Glutamatergic neuron (in vitro differentiated cells): ENCODE data around the gene CCDC154. TPM values are rescaled to one million over a fixed set of nuclear protein-coding genes. Genes with fewer than 3 reads are reported as not detected.

ENCODE experiments used
- DNase-seq: peaks from one replicate; pipeline ENCODE4 v3.0.0; 2022
- H3K27ac Mint-ChIP-seq: one replicate; pipeline ENCODE4 v1.8.0; 2020; ENCODE audit warnings: mild to moderate bottlenecking, mixed read lengths, inconsistent platforms; ENCODE audit not compliant: unreplicated experiment
- H3K27me3 Mint-ChIP-seq: one replicate; pipeline ENCODE4 v1.8.0; 2020; ENCODE audit warnings: mild to moderate bottlenecking, moderate library complexity, mixed read lengths, inconsistent platforms; ENCODE audit not compliant: unreplicated experiment
- H3K36me3 Mint-ChIP-seq: one replicate; pipeline ENCODE4 v1.8.0; 2020; ENCODE audit warnings: mild to moderate bottlenecking, mixed read lengths, inconsistent platforms; ENCODE audit not compliant: unreplicated experiment
- H3K4me1 Mint-ChIP-seq: one replicate; pipeline ENCODE4 v1.8.0; 2020; ENCODE audit warnings: mild to moderate bottlenecking, low read depth, mixed read lengths, inconsistent platforms; ENCODE audit not compliant: unreplicated experiment
- H3K4me3 Mint-ChIP-seq: one replicate; pipeline ENCODE4 v1.8.0; 2020; ENCODE audit warnings: mild to moderate bottlenecking, mixed read lengths, inconsistent platforms; ENCODE audit not compliant: unreplicated experiment
- H3K9me3 Mint-ChIP-seq: one replicate; pipeline ENCODE4 v1.8.0; 2020; ENCODE audit warnings: mild to moderate bottlenecking, moderate library complexity, mixed read lengths, inconsistent platforms; ENCODE audit not compliant: unreplicated experiment
- total RNA-seq: library from RNA; stranded (reverse); fragmentation: NEBNext Ultra II Directional; extraction: Animal tissue kit (Norgen Biotek cat#: 25700); gene quantifications from one replicate; pipeline ENCODE4 v1.2.1, GENCODE V29; 2021; ENCODE audit not compliant: unreplicated experiment
- TF ChIP-seq, protein P1 (sequence below): fragments of 200-600 bp; sonication (generic); IDR thresholded peaks from one replicate; pipeline ENCODE4 v1.5.0; 2021; ENCODE audit not compliant: partially characterized antibody, unreplicated experiment

The CCDC154 gene
- total RNA-seq, 1 donor from 2014 or later: 4.2 TPM

DNA sequence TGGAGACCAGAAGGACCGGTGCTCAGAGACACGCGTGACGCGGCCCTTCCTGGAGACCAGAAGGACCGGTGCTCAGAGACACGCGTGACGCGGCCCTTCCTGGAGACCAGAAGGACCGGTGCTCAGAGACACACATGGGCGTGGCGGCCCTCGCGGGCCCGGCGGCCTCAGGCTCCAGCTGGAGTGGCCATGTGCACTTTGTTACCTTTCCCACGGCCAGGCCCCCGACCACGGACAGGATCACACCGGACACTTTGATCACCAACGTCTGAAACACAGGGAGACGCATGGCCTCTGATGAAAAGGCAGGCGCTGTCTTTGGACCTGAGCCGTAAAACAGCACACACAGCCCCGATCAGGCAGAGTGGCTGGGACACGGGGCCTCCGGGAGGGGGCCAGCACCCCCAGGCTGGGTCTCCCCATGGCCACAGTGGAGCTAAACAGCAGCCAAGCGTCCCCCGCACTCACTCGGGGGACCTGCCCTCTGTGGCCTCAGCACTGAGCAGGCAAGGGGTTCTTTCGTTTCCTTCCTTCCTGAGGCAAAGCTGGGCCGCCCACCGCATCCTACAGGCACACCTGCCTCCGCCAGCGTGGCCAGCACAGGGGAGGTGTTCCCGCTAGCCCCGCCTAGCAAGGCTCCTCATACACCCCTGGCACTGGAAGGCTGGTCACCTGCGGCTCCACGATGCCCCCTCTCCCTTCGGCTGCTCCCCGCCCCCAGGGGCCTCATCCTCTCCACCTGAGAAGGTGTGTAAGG, 13.3 kb upstream of the CCDC154 start:
- H3K4me3 Mint-ChIP-seq: no peak overlapping the region
- no peaks in the 10 kb centered on the region for H3K4me1 Mint-ChIP-seq
- H3K9me3 Mint-ChIP-seq: no peaks in the 10 kb centered on the region
- DNase-seq: no peak
- H3K27ac Mint-ChIP-seq: no peak overlapping the region
- TF ChIP-seq, protein P1, sequence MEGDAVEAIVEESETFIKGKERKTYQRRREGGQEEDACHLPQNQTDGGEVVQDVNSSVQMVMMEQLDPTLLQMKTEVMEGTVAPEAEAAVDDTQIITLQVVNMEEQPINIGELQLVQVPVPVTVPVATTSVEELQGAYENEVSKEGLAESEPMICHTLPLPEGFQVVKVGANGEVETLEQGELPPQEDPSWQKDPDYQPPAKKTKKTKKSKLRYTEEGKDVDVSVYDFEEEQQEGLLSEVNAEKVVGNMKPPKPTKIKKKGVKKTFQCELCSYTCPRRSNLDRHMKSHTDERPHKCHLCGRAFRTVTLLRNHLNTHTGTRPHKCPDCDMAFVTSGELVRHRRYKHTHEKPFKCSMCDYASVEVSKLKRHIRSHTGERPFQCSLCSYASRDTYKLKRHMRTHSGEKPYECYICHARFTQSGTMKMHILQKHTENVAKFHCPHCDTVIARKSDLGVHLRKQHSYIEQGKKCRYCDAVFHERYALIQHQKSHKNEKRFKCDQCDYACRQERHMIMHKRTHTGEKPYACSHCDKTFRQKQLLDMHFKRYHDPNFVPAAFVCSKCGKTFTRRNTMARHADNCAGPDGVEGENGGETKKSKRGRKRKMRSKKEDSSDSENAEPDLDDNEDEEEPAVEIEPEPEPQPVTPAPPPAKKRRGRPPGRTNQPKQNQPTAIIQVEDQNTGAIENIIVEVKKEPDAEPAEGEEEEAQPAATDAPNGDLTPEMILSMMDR: no peak
- no peaks in the 10 kb centered on the region for H3K36me3 Mint-ChIP-seq
- peaks cover 6% of the 10 kb centered on the region for H3K27me3 Mint-ChIP-seq

GRCh38 chr16:1456951-1457350, 12.6 kb upstream of the CCDC154 start:
- Mint-ChIP-seq H3K9me3 (no peaks in the 10 kb centered on the region), H3K27me3 (peaks cover 9% of the 10 kb centered on the region), H3K27ac (no peak overlapping the region), H3K36me3 (no peaks in the 10 kb centered on the region), H3K4me3 (no peak overlapping the region), H3K4me1 (no peaks in the 10 kb centered on the region)
- TF ChIP-seq, protein P1: no peak
- no peak for DNase-seq

DNA sequence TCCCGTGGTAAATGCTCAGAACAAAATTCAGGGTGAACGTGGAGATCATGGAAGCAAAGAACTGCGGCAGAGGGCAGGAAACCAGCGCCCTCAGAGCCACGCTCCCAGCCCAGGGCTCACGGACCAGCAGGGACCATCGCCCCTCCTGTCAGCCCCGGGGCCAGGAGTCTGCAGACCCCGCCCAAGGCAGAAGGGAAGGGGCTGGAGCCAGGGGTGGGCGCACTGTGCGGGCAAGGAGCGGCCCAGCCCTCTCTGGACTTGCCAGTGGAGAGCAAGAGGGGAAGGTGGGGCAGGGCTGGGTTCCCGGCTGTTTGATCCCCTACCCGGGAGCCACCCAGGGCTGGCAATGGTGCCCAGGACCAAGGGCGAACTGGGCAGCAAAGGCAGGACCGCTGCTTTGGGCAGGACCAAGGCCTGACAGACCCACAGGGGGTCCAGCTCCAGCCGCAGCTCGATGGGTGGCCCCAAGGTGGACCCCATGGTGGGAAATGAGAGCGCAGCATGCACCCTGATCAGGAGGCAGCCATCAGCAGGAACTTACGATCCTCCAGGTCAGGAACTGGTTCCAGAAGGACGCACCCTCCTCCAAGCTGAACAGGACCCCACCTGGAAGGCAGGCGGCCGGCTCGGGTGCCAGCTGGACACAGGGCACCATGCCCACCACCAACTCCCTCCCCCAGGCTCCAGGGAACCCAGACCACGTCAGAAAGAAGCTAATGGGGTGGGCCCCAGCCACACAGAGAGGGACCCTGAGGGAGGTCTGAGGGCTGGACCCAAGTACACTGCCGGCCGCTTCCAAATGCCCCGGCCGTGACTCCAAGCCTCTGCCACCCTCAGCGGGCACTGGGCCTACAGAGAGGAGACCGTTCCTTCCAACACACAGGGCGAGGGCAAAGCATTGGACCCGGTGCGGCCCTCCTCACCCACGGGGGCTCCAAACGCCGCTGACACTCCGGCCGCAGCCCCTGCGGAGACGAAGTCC, 11.1 kb upstream of the CCDC154 start:
- Mint-ChIP-seq H3K4me3 (no peak overlapping the region), H3K4me1 (no peaks in the 10 kb centered on the region), H3K36me3 (no peaks in the 10 kb centered on the region), H3K27ac (no peak overlapping the region), H3K27me3 (peaks cover 9% of the 10 kb centered on the region), H3K9me3 (no peaks in the 10 kb centered on the region)
- DNase-seq: no peak
- TF ChIP-seq, protein P1: no peak

DNA sequence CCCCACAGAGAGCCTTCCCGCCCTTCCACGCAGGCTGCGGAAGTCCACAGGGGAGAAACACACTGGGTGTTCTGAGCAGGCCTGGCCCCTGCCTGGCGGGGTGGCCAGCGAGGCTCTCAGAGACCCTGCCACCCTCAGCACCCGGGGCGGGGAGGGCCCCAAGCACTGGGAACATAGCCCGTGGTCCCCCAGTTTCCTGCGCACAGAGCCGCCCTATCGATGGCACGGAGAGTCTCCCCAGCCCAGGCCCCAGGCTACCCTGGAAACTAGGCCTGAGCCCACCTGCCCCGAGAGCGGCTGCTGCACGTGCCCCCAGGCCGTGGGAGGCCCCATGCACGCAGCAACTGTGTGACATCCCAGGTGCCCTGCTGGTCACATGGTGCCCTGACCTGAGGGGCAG, 10.2 kb upstream of the CCDC154 start:
- Mint-ChIP-seq H3K4me1 (no peaks in the 10 kb centered on the region), H3K27ac (no peak overlapping the region), H3K27me3 (peaks cover 9% of the 10 kb centered on the region), H3K9me3 (no peaks in the 10 kb centered on the region), H3K36me3 (no peaks in the 10 kb centered on the region), H3K4me3 (no peak overlapping the region)
- TF ChIP-seq, protein P1: no peak
- peak; percentile 7 for DNase-seq
